ENCODE measurements around the gene APLP2.

Gene APLP2

GRCh38 chr11:130118636-130119387 lies 49.1 kb downstream of the APLP2 start:
- no peak for DNase-seq (ENCODE audit: low spot score)

- DNase-seq (ENCODE audit: low spot score): no peak
These were observed 50.4 kb downstream of the APLP2 start for GRCh38 chr11:130120045-130120444.

DNA sequence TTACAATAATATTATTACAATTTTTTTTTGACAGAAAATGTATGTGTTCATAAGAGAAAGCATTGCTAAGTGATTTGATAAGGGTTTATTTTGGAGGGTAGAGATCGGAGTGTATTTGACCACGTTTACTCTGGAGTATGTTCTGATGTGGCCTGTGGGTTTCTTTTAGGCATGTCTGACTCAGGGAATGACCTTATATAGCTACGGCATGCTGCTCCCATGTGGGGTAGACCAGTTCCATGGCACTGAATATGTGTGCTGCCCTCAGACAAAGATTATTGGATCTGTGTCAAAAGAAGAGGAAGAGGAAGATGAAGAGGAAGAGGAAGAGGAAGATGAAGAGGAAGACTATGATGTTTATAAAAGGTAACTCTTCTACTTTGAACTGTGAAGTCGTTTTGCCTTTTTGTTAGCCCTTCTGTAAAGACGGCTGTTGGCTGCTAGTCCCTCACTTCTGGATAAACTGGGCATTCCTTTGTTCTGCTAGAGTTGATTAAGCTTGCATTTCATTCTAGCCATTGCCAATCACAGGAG lies 51.8 kb downstream of the APLP2 start:
- DNase-seq (ENCODE audit: low spot score): no peak

GRCh38 chr11:130122141-130122575 lies 52.5 kb downstream of the APLP2 start:
- no peak for DNase-seq (ENCODE audit: low spot score)

DNA sequence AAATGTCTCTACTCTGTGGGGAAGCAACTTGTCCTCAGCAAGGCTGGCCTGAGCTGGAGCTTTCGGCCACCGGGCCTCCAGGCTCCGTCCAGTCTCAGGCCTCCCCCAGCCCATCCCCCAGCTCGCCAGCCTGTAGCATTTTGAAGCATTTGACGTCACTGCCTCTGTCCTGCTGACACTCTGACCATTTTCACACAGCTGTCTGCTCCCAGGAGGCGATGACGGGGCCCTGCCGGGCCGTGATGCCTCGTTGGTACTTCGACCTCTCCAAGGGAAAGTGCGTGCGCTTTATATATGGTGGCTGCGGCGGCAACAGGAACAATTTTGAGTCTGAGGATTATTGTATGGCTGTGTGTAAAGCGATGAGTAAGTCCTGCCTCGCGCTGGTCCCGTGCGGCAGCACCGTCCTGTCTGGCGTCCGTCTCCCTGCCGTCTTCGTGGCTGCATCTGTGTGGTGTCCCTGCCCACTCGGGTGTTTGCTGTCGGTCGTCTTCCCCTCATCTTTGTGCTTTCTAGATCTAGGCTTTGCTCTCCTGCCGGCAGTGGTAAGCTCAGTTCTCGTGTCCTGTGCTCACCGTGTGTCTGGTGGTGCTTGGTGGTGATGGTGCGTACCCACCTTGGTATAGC lies 53.8 kb downstream of the APLP2 start:
- no peak for DNase-seq (ENCODE audit: low spot score)

DNA sequence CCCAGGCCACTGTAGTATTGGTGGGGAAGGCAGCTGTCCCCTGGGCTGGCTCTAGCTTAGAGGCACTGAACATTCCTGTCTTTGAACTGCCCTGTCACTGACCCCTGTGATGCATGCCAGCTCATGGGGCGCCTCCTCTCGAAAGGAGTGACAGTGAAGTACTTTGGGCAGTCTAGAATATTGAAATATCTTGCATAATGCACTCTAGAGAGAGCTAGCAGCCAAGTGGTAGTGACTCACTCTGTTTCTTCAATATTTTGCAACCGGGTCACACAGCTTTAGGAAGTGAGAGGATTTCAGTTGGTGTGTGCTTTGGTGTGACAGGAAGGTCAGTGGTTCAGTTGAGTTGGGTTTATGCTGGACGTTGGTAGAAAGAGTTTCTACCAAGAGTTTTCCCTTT lies 54.4 kb downstream of the APLP2 start:
- DNase-seq (ENCODE audit: low spot score): no peak

DNA sequence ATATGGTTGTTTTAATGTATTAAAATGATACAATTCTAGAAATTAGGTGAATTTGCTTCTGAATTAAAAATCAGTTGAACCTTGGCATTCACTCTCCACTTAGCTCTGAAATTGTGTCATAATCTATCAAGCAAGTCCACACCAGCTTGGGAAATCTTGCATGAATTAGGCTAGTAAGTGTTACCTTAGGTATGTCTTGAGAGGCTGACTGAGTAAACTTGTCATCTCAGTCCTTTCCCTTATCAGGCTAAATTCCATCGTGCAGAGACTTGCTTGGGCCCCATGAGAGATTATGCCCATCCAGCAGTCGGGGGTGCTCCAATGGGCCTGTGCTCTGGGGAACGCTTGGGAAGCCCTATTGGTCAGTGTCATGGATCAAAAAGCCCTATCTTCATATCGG lies 55.9 kb downstream of the APLP2 start:
- no peak for DNase-seq (ENCODE audit: low spot score)

GRCh38 chr11:130126516-130126915 lies 56.8 kb downstream of the APLP2 start:
- DNase-seq (ENCODE audit: low spot score): no peak

DNA sequence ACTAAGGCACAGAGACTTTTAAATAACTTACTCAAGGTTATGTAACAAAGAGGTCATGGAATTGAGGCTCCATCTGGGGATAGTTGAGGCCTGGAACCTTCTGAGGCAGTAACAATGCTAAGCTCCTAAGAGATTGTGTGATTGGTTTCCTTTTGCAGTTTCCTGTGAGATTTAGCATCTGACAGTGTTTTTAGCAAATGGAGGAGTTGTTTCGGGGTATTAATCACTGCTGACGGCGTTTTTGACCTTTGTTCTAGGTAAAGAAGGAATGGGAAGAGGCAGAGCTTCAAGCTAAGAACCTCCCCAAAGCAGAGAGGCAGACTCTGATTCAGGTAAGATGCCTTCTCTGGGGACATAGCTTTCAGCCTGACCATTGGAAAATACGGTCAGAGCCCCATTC lies 57.8 kb downstream of the APLP2 start:
- DNase-seq (ENCODE audit: low spot score): no peak

GRCh38 chr11:130128626-130129025 lies 58.9 kb downstream of the APLP2 start:
- no peak for DNase-seq (ENCODE audit: low spot score)

- no peak for DNase-seq (ENCODE audit: low spot score)
These were observed 60.2 kb downstream of the APLP2 start for GRCh38 chr11:130129922-130130321.

DNA sequence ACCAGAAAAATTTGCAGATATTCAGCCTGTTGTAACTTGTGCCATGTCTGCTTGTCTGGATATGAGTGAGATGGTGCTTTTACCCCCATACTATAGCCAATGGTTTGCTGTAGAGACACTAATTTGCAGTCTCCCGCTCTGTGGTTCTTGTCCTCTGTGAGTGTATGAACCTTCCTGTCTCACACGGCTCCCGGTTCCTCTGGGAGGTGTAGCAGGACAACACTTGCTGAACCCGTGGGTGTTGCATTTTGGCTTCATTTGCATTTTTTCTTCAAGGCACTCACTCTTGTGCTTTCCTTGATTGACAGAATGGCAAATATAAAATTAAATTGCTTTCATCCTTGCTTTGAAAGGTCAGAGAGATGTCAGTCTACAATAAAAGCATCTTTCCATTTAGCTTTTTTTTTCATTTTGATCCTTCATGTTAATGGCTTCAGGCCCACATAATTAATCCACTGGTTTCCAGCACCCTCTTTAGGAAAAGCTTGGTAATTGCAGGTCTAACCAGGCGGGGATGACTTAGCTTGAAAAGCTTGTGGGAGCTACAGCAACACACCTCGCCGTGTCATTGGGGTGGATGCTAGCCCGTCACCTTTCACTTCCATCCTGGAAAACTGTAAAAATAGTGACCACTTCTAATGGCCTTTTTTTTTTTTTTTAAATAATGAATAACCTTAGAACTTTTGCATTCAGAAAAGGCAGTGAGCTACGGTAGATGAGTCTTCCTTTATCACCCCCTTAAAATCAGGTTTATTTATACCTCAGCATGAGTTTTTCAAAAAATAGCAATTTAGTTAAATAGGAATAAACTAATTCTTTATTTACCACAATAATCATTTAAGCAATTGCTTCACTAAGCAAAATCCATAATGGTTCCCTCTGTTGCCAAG lies 62.5 kb downstream of the APLP2 start:
- no peak for DNase-seq (ENCODE audit: low spot score)

- no peak for DNase-seq (ENCODE audit: low spot score)
These were observed 64.0 kb downstream of the APLP2 start for GRCh38 chr11:130133716-130134115.

DNA sequence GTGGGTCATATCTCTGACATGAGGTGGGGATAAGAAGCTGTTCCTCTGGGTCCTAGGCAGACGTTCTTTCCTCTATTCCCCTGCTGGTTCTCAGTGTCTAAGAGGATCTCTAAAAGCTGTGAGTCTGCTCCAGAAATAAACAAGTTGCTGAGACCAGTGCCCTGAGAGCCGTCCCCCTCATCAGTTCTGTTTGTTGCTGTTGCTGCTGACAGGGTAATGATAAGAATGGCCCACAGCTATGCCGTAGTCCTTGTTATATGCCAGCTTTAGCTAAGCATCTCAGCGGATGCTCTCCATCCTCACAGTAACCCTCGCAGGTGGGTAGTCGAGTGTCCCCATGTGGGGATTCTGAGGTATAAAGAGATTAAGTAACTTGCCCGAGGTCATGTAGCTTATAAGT lies 66.4 kb downstream of the APLP2 start:
- DNase-seq (ENCODE audit: low spot score): no peak

GRCh38 chr11:130137999-130138398 lies 68.3 kb downstream of the APLP2 start:
- DNase-seq (ENCODE audit: low spot score): no peak

GRCh38 chr11:130139401-130139800 lies 69.7 kb downstream of the APLP2 start:
- no peak for DNase-seq (ENCODE audit: low spot score)

DNA sequence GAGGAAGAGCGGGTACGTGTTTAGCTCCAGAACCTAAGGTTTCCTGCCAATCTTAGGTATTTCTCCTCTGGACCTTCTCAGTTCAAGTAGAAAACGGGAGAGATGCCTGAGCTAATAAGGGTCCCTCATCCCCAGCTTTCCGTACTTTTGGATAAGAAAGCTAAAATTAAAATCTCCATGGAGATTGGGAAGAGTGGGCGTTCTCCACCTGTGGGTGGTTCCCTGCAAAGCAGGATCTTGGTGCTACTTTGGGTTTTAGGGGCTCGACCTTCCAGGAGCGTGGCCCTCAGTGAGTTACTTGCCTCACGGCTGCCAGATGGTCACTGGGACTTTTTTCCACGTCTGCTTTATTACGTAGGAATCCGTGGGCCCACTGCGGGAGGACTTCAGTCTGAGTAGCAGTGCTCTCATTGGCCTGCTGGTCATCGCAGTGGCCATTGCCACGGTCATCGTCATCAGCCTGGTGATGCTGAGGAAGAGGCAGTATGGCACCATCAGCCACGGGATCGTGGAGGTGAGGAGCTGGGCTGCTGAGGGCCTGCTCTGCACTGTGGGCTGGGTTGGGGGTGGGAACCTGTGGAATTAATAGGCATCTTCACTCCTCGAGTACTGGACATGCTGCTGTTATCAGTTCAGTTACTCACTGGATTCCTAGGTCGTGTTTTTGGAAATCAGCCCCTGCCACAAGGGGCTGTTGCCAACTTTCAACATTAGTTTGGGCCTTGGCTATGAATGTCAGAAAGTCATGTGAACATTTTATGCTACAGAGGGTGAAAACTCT lies 72.1 kb downstream of the APLP2 start:
- DNase-seq (ENCODE audit: low spot score): peak; percentile 59

GRCh38 chr11:130144141-130144540 lies 74.4 kb downstream of the APLP2 start:
- no peak for DNase-seq (ENCODE audit: low spot score)

DNA sequence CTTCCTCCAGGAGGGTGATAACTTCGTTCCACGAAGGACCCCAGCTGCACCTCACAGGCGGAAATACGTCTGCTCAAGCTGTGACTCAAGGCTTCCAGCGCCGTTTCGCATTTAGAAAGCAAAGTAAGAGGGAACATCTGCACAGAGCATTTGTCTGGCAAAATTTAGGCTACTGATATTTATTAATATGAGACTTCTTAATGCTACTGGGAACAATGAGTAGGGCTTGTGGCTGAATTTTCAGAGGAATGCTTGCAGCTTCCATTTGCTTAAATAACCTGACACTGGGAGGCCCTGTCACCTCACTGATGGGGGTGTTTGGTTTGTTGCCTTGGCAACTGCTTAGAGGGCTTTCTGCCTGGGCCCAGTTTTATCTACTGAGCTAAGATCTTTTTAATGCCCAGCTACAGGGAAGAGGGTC lies 75.2 kb downstream of the APLP2 start:
- no peak for DNase-seq (ENCODE audit: low spot score)

DNA sequence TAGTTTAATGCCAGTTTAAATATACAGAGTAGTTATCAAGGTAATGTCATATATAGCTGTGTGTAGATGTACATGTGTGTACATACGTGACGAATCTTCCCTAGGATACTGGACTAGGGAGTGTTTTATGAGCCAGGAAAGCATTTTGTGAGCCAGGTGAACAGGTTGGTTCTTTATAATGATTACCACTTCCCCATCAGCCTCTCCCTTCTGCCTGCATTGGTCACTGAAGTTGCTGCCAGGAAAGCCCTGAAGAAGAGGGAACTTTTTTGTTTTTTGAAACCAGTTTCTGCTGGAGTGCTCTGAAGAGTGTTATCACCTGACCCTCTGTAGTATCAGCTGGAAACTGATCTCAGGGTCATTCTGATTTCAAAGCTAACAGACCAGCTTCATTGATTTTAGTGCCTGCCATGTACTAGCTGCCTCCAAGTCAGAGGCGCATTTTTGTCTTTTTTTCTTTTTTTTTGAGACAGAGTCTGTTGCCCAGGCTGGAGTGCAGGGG lies 75.7 kb downstream of the APLP2 start:
- no peak for DNase-seq (ENCODE audit: low spot score)

- no peak for DNase-seq (ENCODE audit: low spot score)
These were observed 76.5 kb downstream of the APLP2 start for GRCh38 chr11:130145975-130146776.
